D721Med (cell line): Measurements from ENCODE around the gene SLC29A4.

Experiments
- DNase-seq: peaks from one replicate; pipeline ENCODE4 v3.0.0; 2011; ENCODE audit warnings: low spot score; ENCODE audit not compliant: insufficient read length
- FAIRE-seq: peaks from 2 replicates; lab custom pipeline; 2011; peaks lifted over from hg19 to GRCh38; lab: Jason Lieb, UNC
- TF ChIP-seq, protein P1 (sequence below): IDR thresholded peaks from 2 replicates; pipeline ENCODE4 v1.5.1; 2012; ENCODE audit warnings: mild to moderate bottlenecking, control low read depth; ENCODE audit not compliant: insufficient read depth; ENCODE audit errors: missing control alignments

Gene SLC29A4

DNA sequence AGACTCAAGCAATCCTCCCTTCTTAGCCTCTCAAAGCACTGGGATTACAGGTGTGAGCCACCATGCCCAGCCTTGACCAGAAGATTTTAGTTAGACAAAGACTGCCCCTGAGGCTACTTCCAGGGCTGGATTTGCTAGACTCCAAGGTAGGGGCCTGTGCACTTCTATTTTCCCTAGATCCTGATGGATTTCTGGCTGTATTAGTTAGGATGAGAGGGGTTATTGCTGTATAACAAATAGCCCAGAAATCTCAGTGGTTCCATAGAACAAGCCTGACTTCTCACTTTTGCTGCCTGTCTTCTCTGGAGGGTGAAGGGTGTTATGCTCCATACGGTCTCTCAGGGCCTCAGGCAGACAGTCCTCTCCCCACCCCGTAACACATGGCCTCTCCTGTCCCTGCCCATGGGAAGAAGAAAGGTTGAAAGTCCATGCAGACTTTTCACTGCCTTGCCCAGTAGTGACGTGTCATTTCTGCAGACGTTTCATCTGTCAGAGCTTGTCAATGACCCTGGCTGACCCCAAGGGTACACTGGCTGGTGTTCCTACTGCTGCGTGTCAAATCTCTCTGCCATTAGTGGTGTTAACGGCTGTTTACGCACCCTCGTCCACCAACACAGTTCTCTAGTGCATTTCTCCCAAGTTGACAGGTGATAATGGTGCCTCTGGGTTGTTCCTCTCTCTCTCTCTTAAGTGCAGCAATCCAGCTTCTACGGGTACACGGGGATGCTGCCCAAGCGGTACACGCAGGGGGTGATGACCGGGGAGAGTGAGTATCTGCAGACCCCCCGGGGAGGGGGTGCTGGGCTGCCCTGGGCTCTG, 11.6 kb downstream of the SLC29A4 start:
- FAIRE-seq (no peak), DNase-seq (no peak)
- TF ChIP-seq, protein P1, sequence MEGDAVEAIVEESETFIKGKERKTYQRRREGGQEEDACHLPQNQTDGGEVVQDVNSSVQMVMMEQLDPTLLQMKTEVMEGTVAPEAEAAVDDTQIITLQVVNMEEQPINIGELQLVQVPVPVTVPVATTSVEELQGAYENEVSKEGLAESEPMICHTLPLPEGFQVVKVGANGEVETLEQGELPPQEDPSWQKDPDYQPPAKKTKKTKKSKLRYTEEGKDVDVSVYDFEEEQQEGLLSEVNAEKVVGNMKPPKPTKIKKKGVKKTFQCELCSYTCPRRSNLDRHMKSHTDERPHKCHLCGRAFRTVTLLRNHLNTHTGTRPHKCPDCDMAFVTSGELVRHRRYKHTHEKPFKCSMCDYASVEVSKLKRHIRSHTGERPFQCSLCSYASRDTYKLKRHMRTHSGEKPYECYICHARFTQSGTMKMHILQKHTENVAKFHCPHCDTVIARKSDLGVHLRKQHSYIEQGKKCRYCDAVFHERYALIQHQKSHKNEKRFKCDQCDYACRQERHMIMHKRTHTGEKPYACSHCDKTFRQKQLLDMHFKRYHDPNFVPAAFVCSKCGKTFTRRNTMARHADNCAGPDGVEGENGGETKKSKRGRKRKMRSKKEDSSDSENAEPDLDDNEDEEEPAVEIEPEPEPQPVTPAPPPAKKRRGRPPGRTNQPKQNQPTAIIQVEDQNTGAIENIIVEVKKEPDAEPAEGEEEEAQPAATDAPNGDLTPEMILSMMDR: no peak

DNA sequence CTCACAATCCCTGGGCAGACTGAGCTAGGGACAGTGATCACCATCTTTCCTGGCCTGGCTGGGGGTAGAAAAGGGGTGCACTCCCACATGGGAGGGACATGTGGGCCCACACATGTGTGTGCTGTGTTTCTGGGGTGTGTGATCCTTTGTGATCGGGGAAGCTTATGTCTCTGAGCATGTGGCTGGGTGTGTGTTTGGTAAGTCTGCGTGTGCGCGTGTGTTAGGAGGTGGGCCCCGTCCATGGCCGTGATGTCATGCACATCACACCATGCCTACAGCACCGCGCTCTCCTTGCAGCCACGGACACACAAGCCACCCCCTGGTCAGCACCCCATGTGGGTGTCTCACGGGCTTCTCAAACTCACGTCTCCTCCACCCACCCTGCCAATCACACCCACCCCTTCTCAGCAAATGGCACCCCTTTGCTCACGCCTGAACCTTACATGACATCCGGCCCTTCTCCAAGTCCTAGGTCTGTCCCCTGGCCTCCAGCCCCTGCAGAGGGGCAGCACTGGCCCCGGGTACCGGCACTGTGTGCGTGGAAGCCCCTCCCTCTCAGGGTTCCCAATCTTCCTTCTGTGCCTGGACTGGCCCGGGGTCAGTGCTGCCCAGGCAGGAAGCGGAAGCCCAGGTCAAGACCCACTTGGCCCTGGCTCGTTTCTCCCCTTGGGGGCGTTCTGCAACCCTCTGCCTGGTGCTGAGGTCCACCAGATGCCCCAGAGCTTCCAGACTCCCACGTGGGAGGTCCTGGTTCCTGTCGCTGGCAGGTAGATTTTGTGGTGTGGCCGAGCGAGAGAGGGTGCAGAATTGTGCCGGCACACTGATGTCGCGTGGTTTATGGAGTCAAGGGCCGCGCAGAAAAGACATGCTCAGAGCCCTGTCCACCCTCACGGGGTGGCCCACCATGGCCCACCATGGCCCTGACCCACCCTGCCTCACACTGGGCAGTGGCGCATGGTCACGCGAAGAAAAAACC, 12.6 kb downstream of the SLC29A4 start:
- FAIRE-seq: no peak
- no peak for DNase-seq

DNA sequence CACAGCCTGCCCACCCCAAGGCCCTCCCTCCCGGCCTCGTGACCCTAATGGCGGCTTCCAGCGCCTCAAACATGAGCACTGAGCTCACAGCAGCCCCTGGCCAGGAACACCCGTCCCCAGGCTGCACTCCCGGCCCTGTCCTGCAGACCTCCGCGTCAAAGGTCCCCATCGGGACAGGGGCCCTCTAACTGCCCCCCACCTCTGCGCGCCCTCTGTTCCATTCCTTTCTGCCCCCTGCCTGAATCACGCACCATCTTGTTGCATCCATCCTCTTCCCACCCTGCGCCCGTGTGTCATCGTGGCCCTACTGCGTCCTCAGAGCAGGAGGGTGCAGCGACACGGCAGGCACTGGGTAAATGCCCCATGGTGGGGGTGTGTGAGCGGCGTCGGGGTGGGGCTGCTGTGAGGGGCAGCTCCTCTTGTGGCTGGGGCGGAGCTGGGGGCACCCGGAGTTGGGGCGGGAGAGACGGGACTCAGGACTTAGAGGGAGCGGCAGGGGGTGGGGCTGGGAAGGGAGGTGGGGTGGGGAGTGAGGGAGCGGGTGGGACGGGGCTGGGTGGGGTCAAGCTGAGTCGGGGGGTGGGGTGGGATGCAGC, 13.4 kb downstream of the SLC29A4 start:
- no peak for FAIRE-seq
- DNase-seq: no peak
- TF ChIP-seq, protein P1: no peak

More for the DNA sequence above, 12.6 kb downstream of the SLC29A4 start:
- TF ChIP-seq, protein P1: no peak

DNA sequence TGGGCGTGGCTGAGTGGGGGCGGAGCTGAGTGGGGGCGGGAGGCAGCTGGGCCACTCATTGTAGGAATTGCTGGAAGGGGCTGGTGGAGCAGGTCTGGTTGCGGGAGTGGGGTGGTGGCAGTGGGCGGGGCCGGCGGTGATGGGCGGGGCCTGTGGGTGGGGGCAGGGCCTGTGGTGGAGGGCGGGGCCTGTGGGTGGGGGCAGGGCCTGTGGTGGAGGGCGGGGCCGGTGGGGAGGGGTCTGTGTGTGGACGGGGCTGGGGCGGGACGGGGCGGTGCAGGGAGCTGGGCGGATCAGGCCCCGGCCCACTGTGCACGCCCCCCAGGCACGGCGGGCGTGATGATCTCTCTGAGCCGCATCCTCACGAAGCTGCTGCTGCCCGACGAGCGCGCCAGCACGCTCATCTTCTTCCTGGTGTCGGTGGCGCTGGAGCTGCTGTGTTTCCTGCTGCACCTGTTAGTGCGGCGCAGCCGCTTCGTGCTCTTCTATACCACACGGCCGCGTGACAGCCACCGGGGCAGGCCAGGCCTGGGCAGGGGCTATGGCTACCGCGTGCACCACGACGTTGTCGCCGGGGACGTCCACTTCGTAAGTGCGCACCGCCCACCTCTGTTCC, 14.0 kb downstream of the SLC29A4 start:
- FAIRE-seq: no peak
- DNase-seq: no peak
- TF ChIP-seq, protein P1: no peak

DNA sequence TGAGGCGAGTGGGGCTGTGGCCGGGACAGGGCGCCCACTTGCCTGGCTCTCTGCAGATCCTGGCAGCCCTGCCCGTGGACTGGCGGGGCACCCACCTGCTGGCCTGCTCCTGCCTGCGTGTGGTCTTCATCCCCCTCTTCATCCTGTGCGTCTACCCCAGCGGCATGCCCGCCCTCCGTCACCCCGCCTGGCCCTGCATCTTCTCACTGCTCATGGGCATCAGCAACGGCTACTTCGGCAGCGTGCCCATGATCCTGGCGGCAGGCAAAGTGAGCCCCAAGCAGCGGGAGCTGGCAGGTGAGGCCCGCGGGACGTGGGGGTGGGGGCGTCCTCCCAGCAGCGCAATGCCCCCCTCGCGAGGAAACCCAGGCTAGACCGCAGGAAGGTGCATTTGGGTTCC, 17.6 kb downstream of the SLC29A4 start:
- FAIRE-seq (no peak), DNase-seq (no peak)
- TF ChIP-seq, protein P1: no peak

DNA sequence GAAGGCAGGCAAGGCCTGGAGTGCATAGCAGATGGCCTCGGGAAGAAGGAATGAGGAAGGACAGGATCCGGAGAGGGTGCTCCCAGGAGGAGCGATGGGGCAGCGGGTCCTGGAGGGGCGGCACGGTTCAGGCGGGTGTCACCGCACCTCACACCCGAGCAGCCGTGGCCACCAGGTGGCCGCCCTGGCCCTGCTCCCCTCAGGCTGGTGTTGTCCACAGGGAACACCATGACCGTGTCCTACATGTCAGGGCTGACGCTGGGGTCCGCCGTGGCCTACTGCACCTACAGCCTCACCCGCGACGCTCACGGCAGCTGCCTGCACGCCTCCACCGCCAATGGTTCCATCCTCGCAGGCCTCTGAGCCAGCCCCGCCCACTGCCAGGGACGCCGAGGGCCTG, 19.8 kb downstream of the SLC29A4 start:
- DNase-seq: no peak
- FAIRE-seq: no peak
- TF ChIP-seq, protein P1: no peak
